Mononuclear cell (primary cell): ENCODE results near the gene NCAM2. TPM values are rescaled to one million over a fixed set of nuclear protein-coding genes. Genes with fewer than 3 reads are reported as not detected.

Source experiments
- H3K27me3 ChIP-seq: 2 replicates; pipeline ENCODE4 v1.6.0; 2011; ENCODE audit warnings: low read length, control low read depth; ENCODE audit not compliant: insufficient read depth
- H3K4me1 ChIP-seq: 2 replicates; pipeline ENCODE4 v1.5.1; 2011; ENCODE audit warnings: mild to moderate bottlenecking, low read length, control low read depth; ENCODE audit not compliant: insufficient read depth
- H3K4me3 ChIP-seq: 2 replicates; pipeline ENCODE4 v1.5.1; 2011; ENCODE audit warnings: mild to moderate bottlenecking, low read length, moderate library complexity
- H3K9me3 ChIP-seq: 2 replicates; pipeline ENCODE4 v1.5.1; 2011; ENCODE audit warnings: low read depth, mild to moderate bottlenecking, control low read depth, low read length
- total RNA-seq: library from RNA; depleted of rRNA; stranded (reverse); fragments of >200 nt; gene quantifications from one replicate; pipeline ENCODE4 v1.2.3, GENCODE V29; 2012

Gene NCAM2
- total RNA-seq, 1 donor: 0.10 TPM

- Histone ChIP-seq H3K9me3 (no peaks in the 10 kb centered on the region), H3K4me3 (no peak overlapping the region), H3K4me1 (peaks cover under 1% of the 10 kb centered on the region), H3K27me3 (no peaks in the 10 kb centered on the region)
Observed at GRCh38 chr21:21057349-21058062, 59.3 kb downstream of the NCAM2 start.

DNA sequence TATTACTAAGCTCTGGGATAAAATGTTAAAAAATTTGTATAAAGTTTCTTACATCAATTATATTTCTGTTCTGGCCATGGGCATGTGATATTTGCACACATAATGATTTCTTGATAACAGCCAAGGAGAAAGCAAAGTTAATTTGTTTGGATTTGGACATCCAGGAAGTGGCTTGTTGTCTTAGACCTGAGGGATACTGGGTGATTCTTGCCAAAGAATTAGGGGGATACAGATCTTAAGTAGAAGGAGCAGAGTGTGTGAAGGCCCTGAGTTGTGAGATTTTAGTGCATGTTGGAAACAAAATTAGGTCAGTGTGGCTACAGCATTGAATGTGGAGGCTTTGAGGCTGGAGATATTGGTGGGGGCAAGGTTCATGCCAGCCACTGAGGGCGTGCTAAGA is 65.6 kb downstream of the NCAM2 start:
- H3K27me3 ChIP-seq: no peaks in the 10 kb centered on the region
- H3K9me3 ChIP-seq: no peaks in the 10 kb centered on the region
- H3K4me1 ChIP-seq: no peaks in the 10 kb centered on the region
- H3K4me3 ChIP-seq: no peak overlapping the region

DNA sequence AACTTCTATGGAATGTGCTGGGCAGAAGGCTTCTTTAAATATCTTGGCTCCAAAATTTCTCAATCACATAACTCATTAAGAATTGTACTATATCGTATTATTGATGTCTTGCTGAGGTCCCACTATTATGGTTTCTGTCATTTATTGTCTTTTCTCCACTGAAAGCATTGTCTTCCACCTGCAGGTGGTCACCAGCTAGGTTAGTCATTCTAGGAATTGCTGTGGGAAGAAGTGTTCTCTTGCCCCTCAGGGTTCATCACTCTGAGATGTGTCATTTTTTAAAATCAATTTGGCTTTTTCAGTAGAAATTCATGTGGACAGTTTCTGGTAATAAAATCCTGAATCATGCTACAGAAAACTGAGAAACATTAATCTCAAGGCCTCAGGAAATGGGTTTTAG is 66.1 kb downstream of the NCAM2 start:
- H3K27me3 ChIP-seq: no peaks in the 10 kb centered on the region
- H3K4me1 ChIP-seq: no peaks in the 10 kb centered on the region
- H3K4me3 ChIP-seq: no peak overlapping the region
- H3K9me3 ChIP-seq: no peaks in the 10 kb centered on the region

GRCh38 chr21:21067375-21067774 is 69.2 kb downstream of the NCAM2 start:
- Histone ChIP-seq H3K27me3 (no peaks in the 10 kb centered on the region), H3K4me1 (no peaks in the 10 kb centered on the region), H3K9me3 (no peaks in the 10 kb centered on the region), H3K4me3 (no peak overlapping the region)

- Histone ChIP-seq H3K9me3 (no peaks in the 10 kb centered on the region), H3K27me3 (no peaks in the 10 kb centered on the region), H3K4me1 (no peaks in the 10 kb centered on the region), H3K4me3 (no peak overlapping the region)
Observed at GRCh38 chr21:21074305-21074704, 76.1 kb downstream of the NCAM2 start.

DNA sequence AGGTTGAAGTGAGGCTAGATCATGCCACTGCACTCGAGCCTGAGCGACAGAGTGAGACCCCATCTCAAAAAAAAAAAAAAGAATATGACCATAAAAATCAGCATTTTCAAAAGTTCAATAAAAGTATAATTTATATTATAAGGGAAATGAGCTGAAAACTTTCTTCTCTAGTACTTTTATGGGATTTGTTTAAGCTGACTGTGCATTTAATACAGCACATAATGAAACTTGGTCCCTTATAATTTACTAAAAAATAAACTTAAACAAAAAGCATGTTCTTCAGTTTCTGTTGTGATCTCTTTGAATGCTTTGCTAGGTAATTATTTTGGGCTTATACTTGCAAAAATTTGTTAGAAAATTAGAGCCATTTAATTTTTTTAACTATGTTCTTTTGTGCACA is 77.8 kb downstream of the NCAM2 start:
- H3K4me1 ChIP-seq: no peaks in the 10 kb centered on the region
- no peaks in the 10 kb centered on the region for H3K9me3 ChIP-seq
- H3K4me3 ChIP-seq: no peak overlapping the region
- H3K27me3 ChIP-seq: no peaks in the 10 kb centered on the region

DNA sequence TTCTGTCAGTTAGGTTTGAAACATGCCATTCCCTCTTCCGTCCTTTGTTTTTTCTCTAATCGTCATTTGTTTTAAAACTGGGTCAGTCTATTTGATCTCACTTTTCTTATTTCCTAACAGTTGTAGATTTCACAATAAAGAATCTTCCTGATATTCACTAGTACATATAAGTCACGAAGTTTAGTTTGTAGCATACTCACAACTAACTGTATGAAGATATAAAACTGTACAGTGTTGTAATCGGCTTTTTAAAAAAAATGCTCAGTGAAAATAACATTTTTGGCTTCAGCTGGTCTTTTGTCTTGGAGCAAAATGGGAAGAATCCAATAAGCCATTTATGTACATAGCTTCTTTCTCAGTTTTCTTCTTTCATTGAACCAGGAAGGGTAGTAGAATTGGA is 78.3 kb downstream of the NCAM2 start:
- no peak overlapping the region for H3K4me3 ChIP-seq
- no peaks in the 10 kb centered on the region for H3K4me1 ChIP-seq
- no peaks in the 10 kb centered on the region for H3K9me3 ChIP-seq
- H3K27me3 ChIP-seq: no peaks in the 10 kb centered on the region

DNA sequence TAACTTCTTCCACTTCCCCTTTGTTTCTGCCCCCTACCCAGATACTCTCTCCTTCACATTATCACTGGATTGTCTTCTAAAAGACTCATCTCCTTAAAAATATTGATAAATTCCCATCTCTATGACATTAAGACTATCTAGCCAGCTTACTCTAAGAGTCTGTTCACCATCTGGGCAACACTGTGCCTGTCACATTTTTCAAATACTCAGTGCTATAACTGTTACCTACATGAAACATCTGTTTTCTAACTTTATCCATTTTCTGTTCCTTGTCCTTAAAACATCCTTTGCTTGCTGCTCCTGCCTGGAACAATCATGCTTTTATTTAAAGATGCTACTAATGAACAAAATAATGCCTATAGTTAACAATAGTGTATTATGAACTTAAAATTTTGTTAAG is 81.4 kb downstream of the NCAM2 start:
- Histone ChIP-seq H3K4me1 (no peaks in the 10 kb centered on the region), H3K27me3 (no peaks in the 10 kb centered on the region), H3K4me3 (no peak overlapping the region), H3K9me3 (no peaks in the 10 kb centered on the region)

GRCh38 chr21:21084179-21084578 is 86.0 kb downstream of the NCAM2 start:
- H3K27me3 ChIP-seq: no peaks in the 10 kb centered on the region

DNA sequence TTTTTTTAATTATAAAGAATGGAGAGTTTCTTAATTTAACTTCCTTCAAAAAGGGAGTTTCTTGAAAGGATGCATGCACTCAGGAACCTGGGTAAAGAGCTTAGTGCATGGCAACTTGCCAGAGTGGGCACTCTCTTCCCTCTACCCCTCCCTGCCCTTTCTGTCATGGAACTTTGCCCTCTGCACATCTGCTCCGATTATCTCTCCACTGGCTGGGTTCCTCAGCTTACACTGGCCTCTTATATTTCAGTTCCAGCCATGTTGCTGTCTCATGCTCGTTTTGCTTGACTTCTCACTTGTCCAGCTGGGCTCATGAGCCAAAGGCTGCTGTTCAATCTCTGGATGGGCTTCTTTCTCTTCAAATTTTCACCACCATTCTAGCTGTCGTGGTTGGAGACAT is 87.0 kb downstream of the NCAM2 start:
- Histone ChIP-seq H3K9me3 (no peaks in the 10 kb centered on the region), H3K4me1 (no peaks in the 10 kb centered on the region), H3K27me3 (no peaks in the 10 kb centered on the region), H3K4me3 (no peak overlapping the region)

More at GRCh38 chr21:21084179-21084578, 86.0 kb downstream of the NCAM2 start:
- Histone ChIP-seq H3K9me3 (no peaks in the 10 kb centered on the region), H3K4me1 (no peaks in the 10 kb centered on the region), H3K4me3 (no peak overlapping the region)

GRCh38 chr21:21096956-21097355 is 98.7 kb downstream of the NCAM2 start:
- H3K9me3 ChIP-seq: no peaks in the 10 kb centered on the region
- H3K4me1 ChIP-seq: no peaks in the 10 kb centered on the region
- no peak overlapping the region for H3K4me3 ChIP-seq
- no peaks in the 10 kb centered on the region for H3K27me3 ChIP-seq

GRCh38 chr21:21097466-21097865 is 99.3 kb downstream of the NCAM2 start:
- Histone ChIP-seq H3K4me3 (no peak overlapping the region), H3K27me3 (no peaks in the 10 kb centered on the region), H3K9me3 (no peaks in the 10 kb centered on the region), H3K4me1 (no peaks in the 10 kb centered on the region)

- no peaks in the 10 kb centered on the region for H3K4me1 ChIP-seq
- H3K27me3 ChIP-seq: no peaks in the 10 kb centered on the region
- no peaks in the 10 kb centered on the region for H3K9me3 ChIP-seq
- H3K4me3 ChIP-seq: no peak overlapping the region
Observed at GRCh38 chr21:21101911-21102310, 103.7 kb downstream of the NCAM2 start.

DNA sequence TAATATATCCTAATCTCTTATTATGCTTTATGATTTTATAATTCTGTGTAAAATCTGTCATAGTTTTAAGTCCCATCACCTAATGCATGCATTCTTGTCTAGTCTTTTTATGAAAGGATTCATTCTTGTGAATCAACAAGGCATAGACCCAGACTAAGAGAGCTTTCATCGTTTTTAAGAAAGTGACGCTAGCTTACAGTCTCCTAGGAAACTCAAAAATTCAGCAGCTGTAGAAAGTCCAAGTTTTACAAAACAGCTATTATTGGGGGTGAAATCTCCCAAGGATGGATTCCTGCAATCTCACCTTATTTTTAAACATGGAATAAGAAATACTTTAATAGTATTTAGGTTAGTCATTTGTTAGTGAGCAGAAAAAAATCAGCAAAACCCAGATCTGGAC is 104.7 kb downstream of the NCAM2 start:
- no peak overlapping the region for H3K4me3 ChIP-seq
- H3K9me3 ChIP-seq: no peaks in the 10 kb centered on the region
- H3K4me1 ChIP-seq: no peaks in the 10 kb centered on the region
- no peaks in the 10 kb centered on the region for H3K27me3 ChIP-seq

- no peaks in the 10 kb centered on the region for H3K9me3 ChIP-seq
- H3K27me3 ChIP-seq: no peaks in the 10 kb centered on the region
- no peaks in the 10 kb centered on the region for H3K4me1 ChIP-seq
- no peak overlapping the region for H3K4me3 ChIP-seq
Observed at GRCh38 chr21:21103692-21104091, 105.5 kb downstream of the NCAM2 start.

DNA sequence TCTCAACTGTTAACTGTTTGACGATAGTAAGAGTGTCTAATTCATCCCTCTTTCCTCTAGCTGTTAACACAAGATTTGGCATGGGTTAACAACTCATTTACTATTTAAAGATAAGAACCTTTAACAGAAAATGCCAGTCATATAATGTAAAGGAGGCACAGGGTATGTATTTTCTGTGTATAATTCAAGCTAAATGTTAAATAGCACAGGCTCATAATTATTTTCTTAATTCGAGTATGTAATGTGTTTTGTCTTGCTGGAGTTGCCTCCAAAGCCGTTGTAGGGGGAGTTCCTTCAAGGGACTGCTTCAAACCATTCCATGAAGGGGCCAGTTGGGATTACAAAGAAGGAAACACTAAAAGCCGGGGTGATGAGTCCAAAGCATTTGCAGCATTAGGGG is 111.5 kb downstream of the NCAM2 start:
- Histone ChIP-seq H3K27me3 (no peaks in the 10 kb centered on the region), H3K9me3 (no peaks in the 10 kb centered on the region), H3K4me1 (no peaks in the 10 kb centered on the region), H3K4me3 (no peak overlapping the region)
